Activated T-cell treated with anti-CD3 and anti-CD28 coated beads, Interleukin-2, amount 50 U/mL, for 1 hour (primary cell): ENCODE measurements around the gene SERINC3.
"Not testable (repeated sequence)": the region's sequence is repeated elsewhere in the genome, so short reads cannot be mapped to it uniquely, and the experiment has no call there.

Source experiments
- DNase-seq: peaks from one replicate; pipeline ENCODE4 v3.0.0-alpha.2; 2020

Gene SERINC3

GRCh38 chr20:44521484-44522481 lies at the start of gene SERINC3:
SERINC3 (minus strand) TSS chr20:44522070; CDS start chr20:44521951, 119 bp downstream.
- DNase-seq, result peak; percentile 98

- no peak for DNase-seq
These were observed 49.6 kb upstream of the SERINC3 start for GRCh38 chr20:44571362-44571988.

- DNase-seq, result no peak
These were observed 48.5 kb upstream of the SERINC3 start for GRCh38 chr20:44570367-44570766.

GRCh38 chr20:44566811-44567210 lies 44.9 kb upstream of the SERINC3 start:
- no peak for DNase-seq

- DNase-seq, result no peak
These were observed 44.1 kb upstream of the SERINC3 start for GRCh38 chr20:44566018-44566417.

- no peak for DNase-seq
These were observed 40.0 kb upstream of the SERINC3 start for GRCh38 chr20:44561876-44562275.

- DNase-seq, result not testable (repeated sequence)
These were observed 38.9 kb upstream of the SERINC3 start for GRCh38 chr20:44560818-44561217.

GRCh38 chr20:44560229-44560628 lies 38.4 kb upstream of the SERINC3 start:
- DNase-seq, result no peak

- DNase-seq, result no peak
These were observed 37.4 kb upstream of the SERINC3 start for GRCh38 chr20:44559302-44559701.

- no peak for DNase-seq
These were observed 31.4 kb upstream of the SERINC3 start for GRCh38 chr20:44552950-44553908.

- DNase-seq, result no peak
These were observed 30.7 kb upstream of the SERINC3 start for GRCh38 chr20:44552568-44552949.

GRCh38 chr20:44552050-44552449 lies 30.2 kb upstream of the SERINC3 start:
- DNase-seq, result no peak

GRCh38 chr20:44549123-44549522 lies 27.3 kb upstream of the SERINC3 start:
- DNase-seq, result no peak

- DNase-seq, result no peak
These were observed 25.5 kb upstream of the SERINC3 start for GRCh38 chr20:44547419-44547818.

GRCh38 chr20:44544263-44544662 lies 22.4 kb upstream of the SERINC3 start:
- no peak for DNase-seq

- DNase-seq, result no peak
These were observed 21.5 kb upstream of the SERINC3 start for GRCh38 chr20:44543358-44543757.

GRCh38 chr20:44542890-44543289 lies 21.0 kb upstream of the SERINC3 start:
- no peak for DNase-seq

- DNase-seq, result no peak
These were observed 20.1 kb upstream of the SERINC3 start for GRCh38 chr20:44541992-44542391.

GRCh38 chr20:44540834-44541233 lies 19.0 kb upstream of the SERINC3 start:
- DNase-seq, result no peak

- no peak for DNase-seq
These were observed 16.1 kb upstream of the SERINC3 start for GRCh38 chr20:44537993-44538392.

- no peak for DNase-seq
These were observed 14.3 kb upstream of the SERINC3 start for GRCh38 chr20:44536175-44536574.

GRCh38 chr20:44533928-44534327 lies 12.1 kb upstream of the SERINC3 start:
- DNase-seq, result no peak

- no peak for DNase-seq
These were observed 11.1 kb upstream of the SERINC3 start for GRCh38 chr20:44532981-44533331.
